ENCODE results near the gene ALAS1.

The ALAS1 gene

GRCh38 chr3:52243791-52244628 is 46.0 kb downstream of the ALAS1 start:
- Histone ChIP-seq H3K4me2 (ENCODE audit: low read length) (peak overlapping the region; percentile 48), H3K4me1 (ENCODE audit: control insufficient read depth, insufficient read depth, low read length) (peaks cover 44% of the 10 kb centered on the region), H3K4me3 (ENCODE audit: low read length) (no peak overlapping the region)

GRCh38 chr3:52245322-52246263 is 47.6 kb downstream of the ALAS1 start, which contains the start of gene PPM1M:
Gene PPM1M, plus strand, starts transcription at chr3:52245759. Its CDS starts 66 bp downstream, at chr3:52245825.
- H3K9ac ChIP-seq (ENCODE audit: low read depth, low read length): peak within 1 kb of the TSS; percentile 86
- H3K36me3 ChIP-seq (ENCODE audit: insufficient read depth, low read length): peaks cover 19% of the 10 kb centered on the region
- no peaks in the 10 kb centered on the region for H3K9me3 ChIP-seq (replicated peaks; ENCODE audit: low read length)
- peak within 1 kb of the TSS; percentile 97 for H3K4me2 ChIP-seq (ENCODE audit: low read length)
- no peaks in the 10 kb centered on the region for H3K27me3 ChIP-seq (ENCODE audit: control insufficient read depth, insufficient read depth, low read length)
- peaks cover 35% of the 10 kb centered on the region for H3K4me1 ChIP-seq (ENCODE audit: control insufficient read depth, insufficient read depth, low read length)
- H3K4me3 ChIP-seq (ENCODE audit: low read length): peak within 1 kb of the TSS; percentile 80

More at GRCh38 chr3:52243791-52244628, 46.0 kb downstream of the ALAS1 start:
- Histone ChIP-seq H3K27me3 (ENCODE audit: control insufficient read depth, insufficient read depth, low read length) (no peaks in the 10 kb centered on the region), H3K9me3 (replicated peaks; ENCODE audit: low read length) (no peaks in the 10 kb centered on the region), H3K9ac (ENCODE audit: low read depth, low read length) (no peak overlapping the region), H3K36me3 (ENCODE audit: insufficient read depth, low read length) (peaks cover 4% of the 10 kb centered on the region)

- Histone ChIP-seq H3K4me1 (ENCODE audit: control insufficient read depth, insufficient read depth, low read length) (peaks cover 31% of the 10 kb centered on the region), H3K36me3 (ENCODE audit: insufficient read depth, low read length) (peaks cover 23% of the 10 kb centered on the region), H3K4me2 (ENCODE audit: low read length) (peak overlapping the region; percentile 97), H3K4me3 (ENCODE audit: low read length) (peak overlapping the region; percentile 80), H3K9ac (ENCODE audit: low read depth, low read length) (peak overlapping the region; percentile 86), H3K27me3 (ENCODE audit: control insufficient read depth, insufficient read depth, low read length) (no peaks in the 10 kb centered on the region), H3K9me3 (replicated peaks; ENCODE audit: low read length) (no peaks in the 10 kb centered on the region)
Measured at GRCh38 chr3:52246264-52246620, 48.3 kb downstream of the ALAS1 start.

- H3K27me3 ChIP-seq (ENCODE audit: control insufficient read depth, insufficient read depth, low read length): no peaks in the 10 kb centered on the region
- H3K4me1 ChIP-seq (ENCODE audit: control insufficient read depth, insufficient read depth, low read length): peaks cover 31% of the 10 kb centered on the region
- peaks cover 24% of the 10 kb centered on the region for H3K36me3 ChIP-seq (ENCODE audit: insufficient read depth, low read length)
- H3K9me3 ChIP-seq (replicated peaks; ENCODE audit: low read length): no peaks in the 10 kb centered on the region
- H3K9ac ChIP-seq (ENCODE audit: low read depth, low read length): peak overlapping the region; percentile 86
- H3K4me3 ChIP-seq (ENCODE audit: low read length): peak overlapping the region; percentile 80
- peak overlapping the region; percentile 97 for H3K4me2 ChIP-seq (ENCODE audit: low read length)
Measured at GRCh38 chr3:52246728-52247408, 48.9 kb downstream of the ALAS1 start.

- Histone ChIP-seq H3K4me1 (ENCODE audit: control insufficient read depth, insufficient read depth, low read length) (peaks cover 31% of the 10 kb centered on the region), H3K4me3 (ENCODE audit: low read length) (no peak overlapping the region)
Measured at GRCh38 chr3:52247409-52248164, 49.6 kb downstream of the ALAS1 start.

GRCh38 chr3:52248165-52248541 is 50.2 kb downstream of the ALAS1 start:
- H3K4me1 ChIP-seq (ENCODE audit: control insufficient read depth, insufficient read depth, low read length): peaks cover 34% of the 10 kb centered on the region
- no peaks in the 10 kb centered on the region for H3K9me3 ChIP-seq (replicated peaks; ENCODE audit: low read length)
- H3K27me3 ChIP-seq (ENCODE audit: control insufficient read depth, insufficient read depth, low read length): no peaks in the 10 kb centered on the region
- no peak overlapping the region for H3K9ac ChIP-seq (ENCODE audit: low read depth, low read length)
- H3K36me3 ChIP-seq (ENCODE audit: insufficient read depth, low read length): peaks cover 26% of the 10 kb centered on the region
- H3K4me2 ChIP-seq (ENCODE audit: low read length): no peak overlapping the region
- H3K4me3 ChIP-seq (ENCODE audit: low read length): no peak overlapping the region

More at GRCh38 chr3:52247409-52248164, 49.6 kb downstream of the ALAS1 start:
- H3K36me3 ChIP-seq (ENCODE audit: insufficient read depth, low read length): peaks cover 24% of the 10 kb centered on the region
- H3K9ac ChIP-seq (ENCODE audit: low read depth, low read length): no peak overlapping the region
- no peaks in the 10 kb centered on the region for H3K27me3 ChIP-seq (ENCODE audit: control insufficient read depth, insufficient read depth, low read length)
- H3K4me2 ChIP-seq (ENCODE audit: low read length): peak overlapping the region; percentile 97
- no peaks in the 10 kb centered on the region for H3K9me3 ChIP-seq (replicated peaks; ENCODE audit: low read length)

- no peak overlapping the region for H3K9ac ChIP-seq (ENCODE audit: low read depth, low read length)
- H3K27me3 ChIP-seq (ENCODE audit: control insufficient read depth, insufficient read depth, low read length): no peaks in the 10 kb centered on the region
- no peak overlapping the region for H3K4me3 ChIP-seq (ENCODE audit: low read length)
- no peaks in the 10 kb centered on the region for H3K9me3 ChIP-seq (replicated peaks; ENCODE audit: low read length)
- peaks cover 34% of the 10 kb centered on the region for H3K36me3 ChIP-seq (ENCODE audit: insufficient read depth, low read length)
- H3K4me2 ChIP-seq (ENCODE audit: low read length): no peak overlapping the region
- peaks cover 39% of the 10 kb centered on the region for H3K4me1 ChIP-seq (ENCODE audit: control insufficient read depth, insufficient read depth, low read length)
Measured at GRCh38 chr3:52248816-52249547, 51.0 kb downstream of the ALAS1 start.

- Histone ChIP-seq H3K4me1 (ENCODE audit: control insufficient read depth, insufficient read depth, low read length) (peaks cover 34% of the 10 kb centered on the region), H3K9me3 (replicated peaks; ENCODE audit: low read length) (no peaks in the 10 kb centered on the region), H3K27me3 (ENCODE audit: control insufficient read depth, insufficient read depth, low read length) (no peaks in the 10 kb centered on the region), H3K9ac (ENCODE audit: low read depth, low read length) (no peak overlapping the region), H3K36me3 (ENCODE audit: insufficient read depth, low read length) (peaks cover 37% of the 10 kb centered on the region), H3K4me3 (ENCODE audit: low read length) (no peak overlapping the region), H3K4me2 (ENCODE audit: low read length) (no peak overlapping the region)
Measured at GRCh38 chr3:52249683-52250082, 51.7 kb downstream of the ALAS1 start.

GRCh38 chr3:52250122-52250521 is 52.2 kb downstream of the ALAS1 start:
- no peak overlapping the region for H3K9ac ChIP-seq (ENCODE audit: low read depth, low read length)
- H3K4me2 ChIP-seq (ENCODE audit: low read length): no peak overlapping the region
- H3K4me3 ChIP-seq (ENCODE audit: low read length): no peak overlapping the region
- H3K27me3 ChIP-seq (ENCODE audit: control insufficient read depth, insufficient read depth, low read length): no peaks in the 10 kb centered on the region
- H3K36me3 ChIP-seq (ENCODE audit: insufficient read depth, low read length): peaks cover 37% of the 10 kb centered on the region
- H3K4me1 ChIP-seq (ENCODE audit: control insufficient read depth, insufficient read depth, low read length): peaks cover 29% of the 10 kb centered on the region
- no peaks in the 10 kb centered on the region for H3K9me3 ChIP-seq (replicated peaks; ENCODE audit: low read length)

Measured in skeletal muscle satellite cell (primary cell).